Activated CD4-positive, alpha-beta T cell treated with anti-CD3 and anti-CD28 coated beads, Interleukin-2, Interleukin-6, amounts not matched to agents 100 ng/mL and 50 ng/mL, durations not matched to agents 16 hours and 8 hours (primary cell): ENCODE measurements around the gene SNRPE.

ENCODE experiments used
- DNase-seq: peaks from one replicate; pipeline ENCODE4 v3.0.0-alpha.2; 2020

The SNRPE gene

DNA sequence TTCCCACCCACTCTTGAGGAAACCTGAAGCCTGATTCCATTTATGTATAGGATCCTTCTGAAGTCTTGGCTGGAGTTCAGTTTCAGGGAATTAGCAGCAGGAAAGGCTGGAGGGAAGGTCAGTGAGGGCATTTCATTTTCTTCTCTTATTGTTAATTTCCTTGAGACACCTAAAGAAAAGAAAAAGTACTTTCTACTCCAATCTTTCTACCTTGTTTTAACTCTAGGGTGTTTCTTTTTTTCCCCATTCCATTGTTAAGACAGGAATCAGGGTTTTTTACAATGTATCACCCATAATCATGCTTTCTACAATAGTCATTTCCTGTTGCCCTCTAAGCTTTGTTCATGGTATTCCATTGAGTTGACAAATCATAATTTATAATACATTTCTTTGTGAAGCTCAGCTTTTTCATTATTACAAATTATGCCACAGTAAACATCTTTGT is 27.4 kb downstream of the SNRPE start:
- no peak for DNase-seq

DNA sequence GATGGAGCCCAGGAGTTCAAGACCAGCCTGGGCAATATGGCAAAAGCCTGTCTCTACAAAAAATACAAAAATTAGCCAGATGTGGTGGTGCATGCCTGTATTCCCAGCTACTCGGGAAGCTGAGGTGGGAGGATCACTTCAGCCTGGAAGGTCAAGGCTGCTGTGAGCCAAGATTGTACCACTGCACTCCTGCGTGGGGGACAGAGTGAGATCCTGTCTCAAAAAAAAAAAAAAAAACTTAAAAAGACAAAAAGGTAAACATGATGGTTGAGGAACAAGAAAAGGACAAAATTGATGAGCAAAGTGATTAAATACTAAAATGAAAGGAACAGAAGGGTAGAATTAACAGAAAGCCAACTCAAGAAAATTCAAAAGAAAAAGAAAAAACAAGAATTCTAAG is 30.6 kb downstream of the SNRPE start:
- DNase-seq = no peak

- DNase-seq = no peak
These were observed 37.3 kb downstream of the SNRPE start for GRCh38 chr1:203898458-203899352.

GRCh38 chr1:203899353-203899716 is 37.9 kb downstream of the SNRPE start:
- no peak for DNase-seq

GRCh38 chr1:203899869-203900714 is 38.7 kb downstream of the SNRPE start:
- DNase-seq = no peak

GRCh38 chr1:203901581-203901980 is 40.2 kb downstream of the SNRPE start:
- DNase-seq = no peak

- DNase-seq = no peak
These were observed 43.9 kb downstream of the SNRPE start for GRCh38 chr1:203905275-203905674.

- DNase-seq = no peak
These were observed 45.5 kb downstream of the SNRPE start for GRCh38 chr1:203906932-203907331.

GRCh38 chr1:203907901-203908300 is 46.5 kb downstream of the SNRPE start:
- no peak for DNase-seq

DNA sequence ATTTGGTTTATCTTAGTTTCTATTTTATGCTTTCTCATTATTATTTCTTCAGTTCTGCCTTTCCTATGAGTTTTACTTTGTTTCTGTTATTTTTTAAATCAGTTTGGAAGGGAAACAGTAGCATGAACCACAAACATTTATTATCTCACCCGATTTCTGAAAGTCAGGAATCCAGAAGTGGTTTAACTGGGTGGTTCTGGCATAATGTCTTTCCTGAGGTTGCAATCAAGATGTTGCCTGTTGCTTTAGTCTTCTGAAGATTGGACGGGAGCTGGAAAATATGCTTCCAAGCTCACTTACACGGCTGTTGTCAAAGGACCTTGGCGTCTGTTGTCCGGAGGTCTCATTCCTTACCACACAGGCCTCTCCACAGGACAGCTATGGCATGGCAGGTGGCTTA is 50.4 kb downstream of the SNRPE start:
- no peak for DNase-seq

DNA sequence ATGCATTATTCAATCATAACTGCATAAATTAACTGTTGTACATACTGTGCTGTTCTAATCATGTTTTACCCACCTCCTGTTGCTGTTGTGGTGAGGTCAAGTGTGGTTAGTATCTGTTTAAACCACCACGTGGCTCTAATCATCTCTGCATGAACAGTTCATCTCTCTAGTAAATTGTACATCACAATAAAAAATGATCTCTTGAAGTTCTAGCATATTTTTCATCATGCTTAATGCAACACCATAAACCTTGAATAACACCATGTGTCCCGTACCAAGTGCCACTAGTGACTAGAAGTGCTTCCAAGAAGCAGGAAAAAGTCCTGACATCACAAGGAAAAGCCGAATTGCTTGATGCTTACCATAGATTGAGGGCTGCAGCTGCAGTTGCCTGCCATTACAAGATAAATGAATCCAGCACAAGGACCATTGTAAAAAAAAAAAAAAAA is 51.7 kb downstream of the SNRPE start:
- DNase-seq = no peak

- no peak for DNase-seq
These were observed 52.9 kb downstream of the SNRPE start for GRCh38 chr1:203914292-203914691.

GRCh38 chr1:203915811-203916210 is 54.4 kb downstream of the SNRPE start:
- no peak for DNase-seq

- DNase-seq = no peak
These were observed 55.4 kb downstream of the SNRPE start for GRCh38 chr1:203916756-203917155.
